Liver (tissue), 9 donors: ENCODE results near the gene TPRA1. TPM values are rescaled to one million over a fixed set of nuclear protein-coding genes. Genes with fewer than 3 reads are reported as not detected.

Source experiments
- DNase-seq: peaks from one replicate; pipeline ENCODE4 v3.0.0-alpha.2; 2017; ENCODE audit warnings: low spot score
- H3K27ac ChIP-seq, 2 donors: one replicate each; pipeline ENCODE4 v1.7.0; 2013; ENCODE audit warnings: inconsistent platforms in 2 of 2, low read length in 2 of 2, control low read depth in 1 of 2, low read depth in 1 of 2, mild to moderate bottlenecking in 1 of 2
- H3K27me3 ChIP-seq, 4 donors: one replicate each; pipeline versions ENCODE4 v1.6.1 to v1.7.0; 2013; ENCODE audit warnings: low read length in 3 of 4, inconsistent platforms in 1 of 4, mild to moderate bottlenecking in 1 of 4, moderate library complexity in 1 of 4; ENCODE audit not compliant: control insufficient read depth in 4 of 4, insufficient read depth in 4 of 4
- H3K36me3 ChIP-seq, 4 donors: one replicate each; pipeline versions ENCODE4 v1.6.1 to v1.7.0; 2013; ENCODE audit warnings: low read length in 3 of 4, mild to moderate bottlenecking in 3 of 4, low read depth in 1 of 4, moderate library complexity in 1 of 4; ENCODE audit not compliant: control insufficient read depth in 4 of 4, insufficient read depth in 3 of 4
- H3K4me1 ChIP-seq, 4 donors: one replicate each; pipeline versions ENCODE4 v1.6.1 to v1.7.0; 2013; ENCODE audit warnings: low read length in 3 of 4, mild to moderate bottlenecking in 3 of 4, moderate library complexity in 1 of 4; ENCODE audit not compliant: control insufficient read depth in 4 of 4, insufficient read depth in 4 of 4
- H3K4me3 ChIP-seq, 3 donors: one replicate each; pipeline versions ENCODE4 v1.6.1 to v1.7.0; 2013; ENCODE audit warnings: low read length in 3 of 3, control low read depth in 1 of 3, low read depth in 1 of 3, mild to moderate bottlenecking in 1 of 3
- H3K9ac ChIP-seq, 2 donors: one replicate each; pipeline ENCODE4 v1.7.0; 2013; ENCODE audit warnings: low read length in 2 of 2, mild to moderate bottlenecking in 2 of 2, moderate library complexity in 2 of 2, control low read depth in 1 of 2, low read depth in 1 of 2
- H3K9me3 ChIP-seq, 4 donors: one replicate each; pipeline versions ENCODE4 v1.6.1 to v1.7.0; 2013; ENCODE audit warnings: low read length in 3 of 4; ENCODE audit not compliant: control insufficient read depth in 4 of 4
- CTCF ChIP-seq: fragments of 150-350 bp; IDR thresholded peaks from 2 replicates; pipeline ENCODE4 v1.5.1; 2017; ENCODE audit warnings: improper control_type of control experiment, low read depth, low read length; ENCODE audit not compliant: missing input control
- EGR1 ChIP-seq, 2 donors: IDR thresholded peaks; 2 replicates each; pipeline ENCODE4 v1.6.1; 2016 to 2018; ENCODE audit warnings: antibody characterized with exemption in 2 of 2, low read depth in 2 of 2
- FOXA1 ChIP-seq: IDR thresholded peaks from 2 replicates; pipeline ENCODE4 v1.6.1; 2016; ENCODE audit warnings: antibody characterized with exemption
- FOXA2 ChIP-seq: IDR thresholded peaks from 2 replicates; pipeline ENCODE4 v1.6.1; 2016; ENCODE audit warnings: antibody characterized with exemption
- HNF4A ChIP-seq, 2 donors: conservative IDR thresholded peaks; 2 replicates each; pipeline ENCODE4 v1.6.1; 2016; ENCODE audit warnings: antibody characterized with exemption in 2 of 2, mild to moderate bottlenecking in 2 of 2
- HNF4G ChIP-seq: IDR thresholded peaks from 2 replicates; pipeline ENCODE4 v1.6.1; 2016; ENCODE audit warnings: antibody characterized with exemption
- JUND ChIP-seq, 2 donors: IDR thresholded peaks; 2 replicates each; pipeline ENCODE4 v1.6.1; 2016; ENCODE audit warnings: antibody characterized with exemption in 2 of 2
- MAX ChIP-seq: IDR thresholded peaks from 2 replicates; pipeline ENCODE4 v1.6.1; 2016; ENCODE audit warnings: antibody characterized with exemption
- NR2F2 ChIP-seq: IDR thresholded peaks from 2 replicates; pipeline ENCODE4 v1.6.1; 2016; ENCODE audit warnings: antibody characterized with exemption
- RAD21 ChIP-seq, 2 donors: IDR thresholded peaks; 2 replicates each; pipeline ENCODE4 v1.6.1; 2016; ENCODE audit warnings: antibody characterized with exemption in 2 of 2, mild to moderate bottlenecking in 2 of 2
- RXRA ChIP-seq, 2 donors: IDR thresholded peaks; 2 replicates each; pipeline ENCODE4 v1.6.1; 2017 to 2018; ENCODE audit warnings: antibody characterized with exemption in 2 of 2, mild to moderate bottlenecking in 1 of 2
- SP1 ChIP-seq: IDR thresholded peaks from 2 replicates; pipeline ENCODE4 v1.6.1; 2018; ENCODE audit warnings: antibody characterized with exemption, mild to moderate bottlenecking
- TAF1 ChIP-seq: conservative IDR thresholded peaks from 2 replicates; pipeline ENCODE4 v1.6.1; 2016; ENCODE audit warnings: antibody characterized with exemption, mild to moderate bottlenecking
- WGBS: extraction: QIAGEN DNeasy Blood & Tissue Kit; methylation state at CpG from one replicate; pipeline ENCODE4 v1.1.7; 2013; 5-methylcytosine and 5-hydroxymethylcytosine counted together
- polyA plus RNA-seq, 2 donors: library from polyadenylated mRNA; stranded (reverse) in 1 of 2; unstranded in 1 of 2; fragments of 200-250 nt in 1 of 2; fragments of >200 nt in 1 of 2; fragmentation: Nextera tagmentation in 1 of 2; extraction: Ambion mirVana in 1 of 2; gene quantifications; one replicate each; pipeline versions ENCODE4 v1.2.1 to v1.2.3, GENCODE V29; 2013 to 2015
- total RNA-seq, 2 donors: library from RNA; depleted of rRNA; stranded (reverse); fragments of >200 nt; gene quantifications; one replicate each; pipeline ENCODE4 v1.2.3, GENCODE V29; 2014
- TF ChIP-seq, protein P1 (sequence below): IDR thresholded peaks from 2 replicates; pipeline ENCODE4 v1.6.1; 2016; ENCODE audit warnings: antibody characterized with exemption
- TF ChIP-seq, protein P2 (sequence below): IDR thresholded peaks from 2 replicates; pipeline ENCODE4 v1.6.1; 2016; ENCODE audit warnings: antibody characterized with exemption
- donor health status: healthy.
- donor health status: healthy.
- donor health status: healthy.
- donor health status: healthy.
- donor health status: healthy.

Gene TPRA1
- total and polyA plus RNA-seq, 4 donors: 17.3 to 27.1 (median 21.3) TPM

GRCh38 chr3:127577448-127577847 is 13.1 kb downstream of the TPRA1 start:
- DNase-seq: no peak
- no peaks in the 10 kb centered on the region for H3K9me3 ChIP-seq
- H3K27me3 ChIP-seq: no peaks in the 10 kb centered on the region
- TF ChIP-seq JUND (IDR thresholded peaks at IDR 0.05): no peak
- no peak for TF ChIP-seq RXRA (IDR thresholded peaks at IDR 0.05)
- TF ChIP-seq SP1: no peak
- no peak for TF ChIP-seq EGR1 (IDR thresholded peaks at IDR 0.05; ENCODE audit: low read depth in 2 of 2)
- no peak for TF ChIP-seq NR2F2
- TF ChIP-seq, protein P1, sequence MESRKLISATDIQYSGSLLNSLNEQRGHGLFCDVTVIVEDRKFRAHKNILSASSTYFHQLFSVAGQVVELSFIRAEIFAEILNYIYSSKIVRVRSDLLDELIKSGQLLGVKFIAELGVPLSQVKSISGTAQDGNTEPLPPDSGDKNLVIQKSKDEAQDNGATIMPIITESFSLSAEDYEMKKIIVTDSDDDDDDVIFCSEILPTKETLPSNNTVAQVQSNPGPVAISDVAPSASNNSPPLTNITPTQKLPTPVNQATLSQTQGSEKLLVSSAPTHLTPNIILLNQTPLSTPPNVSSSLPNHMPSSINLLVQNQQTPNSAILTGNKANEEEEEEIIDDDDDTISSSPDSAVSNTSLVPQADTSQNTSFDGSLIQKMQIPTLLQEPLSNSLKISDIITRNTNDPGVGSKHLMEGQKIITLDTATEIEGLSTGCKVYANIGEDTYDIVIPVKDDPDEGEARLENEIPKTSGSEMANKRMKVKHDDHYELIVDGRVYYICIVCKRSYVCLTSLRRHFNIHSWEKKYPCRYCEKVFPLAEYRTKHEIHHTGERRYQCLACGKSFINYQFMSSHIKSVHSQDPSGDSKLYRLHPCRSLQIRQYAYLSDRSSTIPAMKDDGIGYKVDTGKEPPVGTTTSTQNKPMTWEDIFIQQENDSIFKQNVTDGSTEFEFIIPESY: no peak
- TF ChIP-seq HNF4G: no peak
- TF ChIP-seq TAF1: no peak
- TF ChIP-seq, protein P2, sequence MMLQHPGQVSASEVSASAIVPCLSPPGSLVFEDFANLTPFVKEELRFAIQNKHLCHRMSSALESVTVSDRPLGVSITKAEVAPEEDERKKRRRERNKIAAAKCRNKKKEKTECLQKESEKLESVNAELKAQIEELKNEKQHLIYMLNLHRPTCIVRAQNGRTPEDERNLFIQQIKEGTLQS: no peak
- TF ChIP-seq HNF4A (conservative IDR thresholded peaks at IDR 0.05): no peak
- TF ChIP-seq CTCF: no peak
- no peak for TF ChIP-seq FOXA1
- TF ChIP-seq MAX: no peak
- H3K4me3 ChIP-seq: no peak overlapping the region
- peaks cover 0 to 13% (median 7%) of the 10 kb centered on the region in 4 donors for H3K4me1 ChIP-seq
- WGBS: 94% methylated on average over 7 of the region's 7 CpGs
- peaks cover 2 to 27% (median 12%) of the 10 kb centered on the region in 4 donors for H3K36me3 ChIP-seq
- no peak overlapping the region for H3K27ac ChIP-seq
- H3K9ac ChIP-seq: no peak overlapping the region

DNA sequence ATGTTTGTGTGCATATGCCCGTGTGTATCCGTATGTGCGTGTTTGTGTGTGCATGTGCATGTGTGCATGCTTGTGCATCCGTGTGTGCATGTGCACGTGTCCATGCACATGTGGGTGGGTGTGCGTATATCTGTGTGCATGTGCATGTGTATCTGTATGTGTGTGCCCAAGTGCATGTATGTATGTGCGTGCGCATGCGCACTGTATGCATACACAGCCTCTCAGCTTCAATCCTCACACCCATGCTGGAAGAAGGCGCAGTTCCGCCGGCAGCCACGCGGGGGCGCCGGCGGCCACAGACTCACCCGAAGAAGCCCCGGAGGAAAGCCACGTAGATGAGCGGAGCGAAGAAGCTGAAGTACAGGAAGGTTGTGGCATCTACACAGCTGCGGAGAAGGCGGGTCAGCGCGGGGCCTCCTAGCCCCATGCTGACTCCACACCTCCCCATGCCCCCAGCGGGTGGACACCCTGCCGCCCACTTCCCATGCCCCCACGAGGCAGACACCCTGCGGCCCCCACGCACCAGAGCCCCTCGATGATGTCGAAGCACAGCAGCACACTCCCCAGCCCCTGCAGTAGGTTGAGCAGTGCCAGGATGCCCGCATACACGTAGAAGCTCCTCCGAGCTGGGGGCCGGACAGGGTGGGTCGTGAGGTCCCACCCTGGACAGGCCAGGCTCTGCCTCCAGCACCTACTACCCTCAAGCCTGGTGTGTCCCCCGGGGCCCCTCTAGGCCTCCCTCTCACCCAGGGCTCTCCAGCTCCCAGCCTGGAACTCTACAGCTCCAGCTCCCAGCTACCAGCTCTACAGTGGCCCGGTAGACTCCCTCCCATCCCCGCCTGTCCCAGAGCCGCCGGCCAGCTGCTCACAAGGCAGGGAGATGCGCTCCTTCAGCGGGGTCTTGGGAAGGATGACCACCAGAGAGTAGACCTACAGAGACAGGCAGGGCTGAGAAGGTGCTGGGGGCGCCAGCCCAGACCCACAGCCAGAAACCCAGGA is 15.4 kb downstream of the TPRA1 start:
- H3K9me3 ChIP-seq: no peaks in the 10 kb centered on the region
- H3K36me3 ChIP-seq: peaks cover 2 to 27% (median 13%) of the 10 kb centered on the region in 4 donors
- peak; percentile 90 for DNase-seq
- TF ChIP-seq FOXA2 (no peak), EGR1 (IDR thresholded peaks at IDR 0.05; ENCODE audit: low read depth in 2 of 2) (no peak), CTCF (peak; percentile 98), RAD21 (IDR thresholded peaks at IDR 0.05) (peak; percentile 82 to 87)
- H3K4me3 ChIP-seq: no peak overlapping the region
- H3K9ac ChIP-seq: no peak overlapping the region
- 47% methylated on average over 46 of the region's 46 CpGs for WGBS
- H3K4me1 ChIP-seq: peaks cover 0 to 19% (median 13%) of the 10 kb centered on the region in 4 donors
- no peak overlapping the region for H3K27ac ChIP-seq
- H3K27me3 ChIP-seq: no peaks in the 10 kb centered on the region
